ENCODE measurements around the gene ACOX1. TPM values are rescaled to one million over a fixed set of nuclear protein-coding genes. Genes with fewer than 3 reads are reported as not detected.

The ACOX1 gene
- total and polyA plus RNA-seq, 2 donors (not counting 1 experiment from before 2014, with no cell fraction given) = 6.6 to 31.2 TPM

DNA sequence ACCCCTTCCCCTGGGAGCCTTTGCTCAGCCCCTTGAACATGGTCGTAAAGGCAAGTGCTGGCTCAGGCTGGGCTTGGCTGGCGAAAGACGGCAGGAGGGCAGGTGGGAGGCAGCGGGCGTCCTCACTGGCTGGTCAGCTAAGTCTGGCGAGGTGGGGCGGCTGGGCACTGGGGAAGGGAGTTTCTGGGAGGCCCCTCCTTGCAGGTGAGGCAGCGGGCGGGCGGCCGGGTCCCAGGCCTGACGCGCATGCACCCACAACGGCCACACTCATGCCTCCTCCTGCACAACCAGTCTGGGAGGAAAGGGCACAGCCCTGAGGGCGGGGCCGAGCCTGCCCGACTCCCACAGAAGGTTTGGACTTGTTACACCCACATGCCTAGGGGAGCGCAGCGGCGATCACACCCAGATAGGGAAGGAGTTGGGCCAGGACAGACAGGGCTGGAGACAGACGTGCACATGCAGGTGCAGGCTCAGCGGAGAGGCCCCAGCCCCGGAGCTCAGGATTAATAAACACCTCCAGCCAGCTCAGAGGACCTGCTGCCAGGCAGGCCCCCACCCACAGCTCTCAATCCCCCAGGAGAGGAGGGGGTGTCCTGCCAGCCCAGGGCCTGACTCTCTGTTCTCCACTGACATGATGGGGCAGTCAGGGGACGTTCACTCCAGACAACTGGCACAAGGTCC is 48.3 kb upstream of the ACOX1 start, which contains the start of gene EVPL:
EVPL (minus strand) TSS at position 148 of the 681 bp plus-strand sequence; CDS start at position 40, 108 bp downstream.
- no peak for TF ChIP-seq EZH2 (IDR thresholded peaks at IDR 0.05; ENCODE audit: borderline replicate concordance, insufficient read depth, low read depth, low read length, poor library complexity, severe bottlenecking)
- TF ChIP-seq CTCF (IDR thresholded peaks at IDR 0.05) = no peak
- Histone ChIP-seq H3K27ac (ENCODE audit: low read length in 2 of 2) (no peak within 1 kb of the TSS), H3K36me3 (replicated peaks in 1 of 2; ENCODE audit: control extremely low read depth in 1 of 2, control insufficient read depth in 1 of 2, extremely low read depth in 1 of 2, insufficient read depth in 2 of 2, low read length in 1 of 2) (no peaks in the 10 kb centered on the region), H3K4me1 (ENCODE audit: control insufficient read depth in 2 of 2, insufficient read depth in 2 of 2, low read length in 2 of 2) (peaks cover 8 to 9% of the 10 kb centered on the region in 2 donors), H2AFZ (ENCODE audit: insufficient read depth, low read depth, low read length, poor library complexity, severe bottlenecking) (no peak within 1 kb of the TSS), H3K79me2 (ENCODE audit: control insufficient read depth, insufficient read depth, low read length) (no peaks in the 10 kb centered on the region), H3K4me2 (replicated peaks; ENCODE audit: low read depth, low read length, poor library complexity, severe bottlenecking) (no peak within 1 kb of the TSS), H3K27me3 (replicated peaks in 1 of 4; ENCODE audit: control extremely low read depth in 1 of 4, control insufficient read depth in 3 of 4, insufficient read depth in 4 of 4, low read length in 3 of 4) (peaks cover 0 to 2% (median 0%) of the 10 kb centered on the region in 4 experiments), H3K4me3 (ENCODE audit: control extremely low read depth in 1 of 5, extremely low read depth in 1 of 5, insufficient read depth in 1 of 5, low read depth in 2 of 5, low read length in 4 of 5) (no peak within 1 kb of the TSS), H4K20me1 (ENCODE audit: control insufficient read depth, insufficient read depth, low read length, poor library complexity, severe bottlenecking) (no peaks in the 10 kb centered on the region), H3K9ac (ENCODE audit: low read length) (no peak within 1 kb of the TSS), H3K9me3 (ENCODE audit: control extremely low read depth in 1 of 3, control insufficient read depth in 2 of 3, insufficient read depth in 1 of 3, low read length in 2 of 3) (no peaks in the 10 kb centered on the region)
- Mint-ChIP-seq H3K27ac (no peak within 1 kb of the TSS), H3K27me3 (no peaks in the 10 kb centered on the region), H3K4me1 (peaks cover 8% of the 10 kb centered on the region), H3K9me3 (ENCODE audit: insufficient read depth) (no peaks in the 10 kb centered on the region), H3K4me3 (no peak within 1 kb of the TSS)
- ChIA-PET POLR2A (no interaction called here), CTCF (interaction anchor here (0.7 to 1.0 kb wide), 3 partner anchors 13 to 175 kb away, joined by 3 read pairs; no protein-coding TSS in a partner anchor)
- no peak for DNase-seq
- ATAC-seq (ENCODE audit: low read depth) = no peak
- 90% methylated on average over 10 of the region's 24 CpGs for WGBS (ENCODE audit: insufficient coverage)
- intact Hi-C loops (cut with micrococcal nuclease) = no loop called here

DNA sequence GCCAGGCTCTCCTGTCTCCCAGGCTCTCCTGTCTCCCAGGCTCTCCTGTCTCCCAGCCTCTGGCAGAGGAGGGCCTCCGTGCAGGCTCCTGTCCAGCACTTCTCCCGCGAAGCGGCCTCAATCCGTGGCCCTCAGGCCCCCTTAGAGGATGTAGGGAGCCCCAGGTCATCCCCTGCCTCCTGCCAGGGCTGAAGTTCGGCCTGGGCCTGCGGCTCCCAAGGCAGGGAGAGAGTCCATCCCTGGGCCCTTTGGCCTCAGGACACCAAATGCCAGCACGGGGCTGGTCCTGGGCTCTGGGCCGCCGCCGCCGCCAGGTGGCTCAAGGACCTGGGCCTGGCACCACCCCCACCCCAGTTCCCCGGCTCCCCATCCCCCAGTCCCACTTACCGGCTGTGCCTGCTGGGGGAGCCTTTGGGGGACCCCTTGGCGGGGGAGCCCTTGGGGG is 47.8 kb upstream of the ACOX1 start:
- no peak overlapping the region for H3K9ac ChIP-seq (ENCODE audit: low read length)
- H2AFZ ChIP-seq (ENCODE audit: insufficient read depth, low read depth, low read length, poor library complexity, severe bottlenecking) = no peak overlapping the region

More for the DNA sequence above, 47.8 kb upstream of the ACOX1 start:
- H3K4me3 Mint-ChIP-seq = no peak overlapping the region
- H3K79me2 ChIP-seq (ENCODE audit: control insufficient read depth, insufficient read depth, low read length) = no peaks in the 10 kb centered on the region
- H3K27ac Mint-ChIP-seq = no peak overlapping the region
- no peaks in the 10 kb centered on the region for H3K9me3 ChIP-seq (ENCODE audit: control extremely low read depth in 1 of 3, control insufficient read depth in 2 of 3, insufficient read depth in 1 of 3, low read length in 2 of 3)
- TF ChIP-seq CTCF (IDR thresholded peaks at IDR 0.05) (no peak), EZH2 (IDR thresholded peaks at IDR 0.05; ENCODE audit: borderline replicate concordance, insufficient read depth, low read depth, low read length, poor library complexity, severe bottlenecking) (no peak)
- no peak overlapping the region for H3K4me3 ChIP-seq (ENCODE audit: control extremely low read depth in 1 of 5, extremely low read depth in 1 of 5, insufficient read depth in 1 of 5, low read depth in 2 of 5, low read length in 4 of 5)
- H3K36me3 ChIP-seq (replicated peaks in 1 of 2; ENCODE audit: control extremely low read depth in 1 of 2, control insufficient read depth in 1 of 2, extremely low read depth in 1 of 2, insufficient read depth in 2 of 2, low read length in 1 of 2) = no peaks in the 10 kb centered on the region
- H3K27me3 Mint-ChIP-seq = no peaks in the 10 kb centered on the region
- H4K20me1 ChIP-seq (ENCODE audit: control insufficient read depth, insufficient read depth, low read length, poor library complexity, severe bottlenecking) = no peaks in the 10 kb centered on the region
- intact Hi-C loops (cut with micrococcal nuclease) = no loop called here
- DNase-seq (no peak), ATAC-seq (ENCODE audit: low read depth) (no peak)
- no peak overlapping the region for H3K27ac ChIP-seq (ENCODE audit: low read length in 2 of 2)
- WGBS (ENCODE audit: insufficient coverage) = 93% methylated on average over 9 of the region's 15 CpGs
- ChIA-PET POLR2A (no interaction called here), CTCF (no interaction called here)
- H3K9me3 Mint-ChIP-seq (ENCODE audit: insufficient read depth) = no peaks in the 10 kb centered on the region
- peaks cover 0 to 2% (median 0%) of the 10 kb centered on the region in 4 experiments for H3K27me3 ChIP-seq (replicated peaks in 1 of 4; ENCODE audit: control extremely low read depth in 1 of 4, control insufficient read depth in 3 of 4, insufficient read depth in 4 of 4, low read length in 3 of 4)
- H3K4me1 Mint-ChIP-seq = peaks cover 8% of the 10 kb centered on the region
- H3K4me1 ChIP-seq (ENCODE audit: control insufficient read depth in 2 of 2, insufficient read depth in 2 of 2, low read length in 2 of 2) = peaks cover 8 to 9% of the 10 kb centered on the region in 2 donors
- no peak overlapping the region for H3K4me2 ChIP-seq (replicated peaks; ENCODE audit: low read depth, low read length, poor library complexity, severe bottlenecking)
